H1 (cell line): Measurements from ENCODE around the gene PSTK. TPM values are rescaled to one million over a fixed set of nuclear protein-coding genes. Genes with fewer than 3 reads are reported as not detected.

Source experiments
- CTCF ChIA-PET: fragments of 300-600 bp; sonication (Branson Sonifier 250); formaldehyde crosslinking; loops from one replicate; lab custom pipeline; 2021; ENCODE audit not compliant: partially characterized antibody; lab: Charles Lee
- POLR2A ChIA-PET: fragments of 300-600 bp; sonication (Branson Sonifier 250); formaldehyde crosslinking; loops from one replicate; lab custom pipeline; 2021; ENCODE audit warnings: inconsistent platforms; ENCODE audit not compliant: partially characterized antibody; lab: Charles Lee
- DNase-seq, 2 experiments: peaks; one replicate each; pipeline versions ENCODE4 v3.0.0 to v3.0.0-alpha.2; 2010 to 2022; ENCODE audit warnings: low spot score in 2 of 2, low read depth in 1 of 2, mixed read lengths in 1 of 2
- FAIRE-seq: peaks from 2 replicates; lab custom pipeline; 2011; peaks lifted over from hg19 to GRCh38; lab: Jason Lieb, UNC
- H2AFZ ChIP-seq: 2 replicates; pipeline ENCODE4 v1.8.1; 2012; ENCODE audit warnings: low read length, inconsistent platforms
- H2AK5ac ChIP-seq: 2 replicates; pipeline ENCODE4 v1.6.1; 2013; ENCODE audit warnings: low read depth, low read length
- H2BK120ac ChIP-seq: replicated peaks from 2 replicates; pipeline ENCODE3; 2013; ENCODE audit warnings: low read depth, low read length, inconsistent platforms
- H2BK12ac ChIP-seq: 2 replicates; pipeline ENCODE4 v1.6.1; 2013; ENCODE audit warnings: low read depth, low read length
- H2BK15ac ChIP-seq: 2 replicates; pipeline ENCODE4 v1.6.1; 2013; ENCODE audit warnings: low read length
- H2BK20ac ChIP-seq: 2 replicates; pipeline ENCODE4 v1.6.1; 2013; ENCODE audit warnings: low read length
- H2BK5ac ChIP-seq: 2 replicates; pipeline ENCODE4 v1.6.1; 2013; ENCODE audit warnings: low read depth, low read length
- H3K14ac ChIP-seq: 2 replicates; pipeline ENCODE4 v1.6.1; 2013; ENCODE audit warnings: inconsistent platforms; ENCODE audit not compliant: insufficient read length
- H3K18ac ChIP-seq: 2 replicates; pipeline ENCODE4 v1.6.1; 2013; ENCODE audit warnings: low read length; ENCODE audit errors: extremely low read depth
- H3K23ac ChIP-seq: 2 replicates; pipeline ENCODE4 v1.6.1; 2013; ENCODE audit warnings: inconsistent platforms; ENCODE audit not compliant: insufficient read length
- H3K23me2 ChIP-seq: 2 replicates; pipeline ENCODE4 v1.6.1; 2013; ENCODE audit warnings: low read depth, low read length
- H3K27ac ChIP-seq: 2 replicates; pipeline ENCODE4 v1.6.1; 2011; ENCODE audit warnings: low read depth, low read length, inconsistent platforms
- H3K27me3 ChIP-seq, 4 experiments: replicated peaks in 1 of 4; 1 replicate in 1 of 4; 2 replicates in 3 of 4; pipeline versions ENCODE4 v1.6.1 to v1.8.1; 2011 to 2013; ENCODE audit warnings: low read length in 3 of 4, mild to moderate bottlenecking in 3 of 4, inconsistent platforms in 2 of 4, mixed read lengths in 2 of 4, moderate library complexity in 1 of 4; ENCODE audit not compliant: control insufficient read depth in 3 of 4, insufficient read depth in 3 of 4; ENCODE audit errors: extremely low read depth in 1 of 4
- H3K36me3 ChIP-seq, 4 experiments: 2 replicates each; pipeline versions ENCODE4 v1.6.1 to v1.8.1; 2011 to 2013; ENCODE audit warnings: mild to moderate bottlenecking in 4 of 4, low read length in 3 of 4, moderate library complexity in 2 of 4, control low read depth in 1 of 4, inconsistent platforms in 1 of 4; ENCODE audit not compliant: insufficient read depth in 4 of 4, control insufficient read depth in 2 of 4
- H3K4ac ChIP-seq: replicated peaks from 2 replicates; pipeline ENCODE3; 2013; ENCODE audit warnings: low read length, low read depth, mixed read lengths, inconsistent platforms; ENCODE audit not compliant: insufficient read length
- H3K4me1 ChIP-seq, 4 experiments: replicated peaks in 1 of 4; 1 replicate in 1 of 4; 2 replicates in 3 of 4; pipeline versions ENCODE4 v1.6.1 to v1.8.1; 2011 to 2013; ENCODE audit warnings: low read length in 3 of 4, inconsistent platforms in 2 of 4, mixed read lengths in 1 of 4; ENCODE audit not compliant: insufficient read depth in 4 of 4, control insufficient read depth in 3 of 4
- H3K4me2 ChIP-seq, 2 experiments: 2 replicates each; pipeline versions ENCODE4 v1.6.1 to v1.8.1; 2011 to 2013; ENCODE audit warnings: low read depth in 2 of 2, low read length in 2 of 2, control low read depth in 1 of 2, inconsistent platforms in 1 of 2, mild to moderate bottlenecking in 1 of 2; ENCODE audit not compliant: insufficient read depth in 1 of 2
- H3K4me3 ChIP-seq, 4 experiments: fragments of 200-600, 300-600 bp in 1 of 4; sonication (generic), shearing (Covaris generic), sonication (Bioruptor Twin) in 1 of 4; 2 replicates each; pipeline versions ENCODE4 v1.5.1 to v1.8.1; 2011 to 2016; ENCODE audit warnings: low read length in 4 of 4, low read depth in 3 of 4, control low read depth in 2 of 4, inconsistent platforms in 2 of 4, mild to moderate bottlenecking in 2 of 4, mixed read lengths in 1 of 4, moderate library complexity in 1 of 4; ENCODE audit not compliant: insufficient read depth in 2 of 4; ENCODE audit errors: extremely low read depth in 1 of 4
- H3K56ac ChIP-seq: replicated peaks from 2 replicates; pipeline ENCODE3; 2013; ENCODE audit warnings: low read depth, mild to moderate bottlenecking, mixed read lengths, low read length, inconsistent platforms; ENCODE audit not compliant: insufficient read length
- H3K79me1 ChIP-seq: 2 replicates; pipeline ENCODE4 v1.6.1; 2013; ENCODE audit warnings: low read depth, low read length, control low read depth
- H3K79me2 ChIP-seq, 2 experiments: 2 replicates each; pipeline versions ENCODE4 v1.6.1 to v1.8.1; 2012 to 2013; ENCODE audit warnings: low read length in 2 of 2, mild to moderate bottlenecking in 2 of 2, inconsistent platforms in 1 of 2; ENCODE audit not compliant: insufficient read depth in 2 of 2, control insufficient read depth in 1 of 2
- H3K9ac ChIP-seq, 4 experiments: replicated peaks in 1 of 4; 1 replicate in 1 of 4; 2 replicates in 3 of 4; pipeline versions ENCODE4 v1.6.1 to v1.8.1; 2011 to 2013; ENCODE audit warnings: low read depth in 3 of 4, low read length in 3 of 4, control low read depth in 2 of 4, mild to moderate bottlenecking in 2 of 4, moderate library complexity in 2 of 4, inconsistent platforms in 1 of 4; ENCODE audit errors: extremely low read depth in 1 of 4
- H3K9me3 ChIP-seq, 2 experiments: 2 replicates each; pipeline versions ENCODE4 v1.6.1 to v1.8.1; 2012 to 2013; ENCODE audit warnings: mild to moderate bottlenecking in 2 of 2, moderate library complexity in 2 of 2, control low read depth in 1 of 2, inconsistent platforms in 1 of 2, low read depth in 1 of 2, low read length in 1 of 2, mixed read lengths in 1 of 2; ENCODE audit not compliant: insufficient read depth in 2 of 2
- H4K20me1 ChIP-seq, 2 experiments: replicated peaks in 1 of 2; 2 replicates each; pipeline versions ENCODE3 to v1.8.1; 2011 to 2013; ENCODE audit warnings: inconsistent platforms in 2 of 2, low read length in 2 of 2, mild to moderate bottlenecking in 1 of 2; ENCODE audit not compliant: insufficient read depth in 2 of 2, control insufficient read depth in 1 of 2
- H4K5ac ChIP-seq: 2 replicates; pipeline ENCODE4 v1.6.1; 2013; ENCODE audit warnings: low read length, low read depth, mixed read lengths, inconsistent platforms; ENCODE audit not compliant: insufficient read length
- H4K8ac ChIP-seq: 2 replicates; pipeline ENCODE4 v1.8.0; 2013; ENCODE audit warnings: mild to moderate bottlenecking, moderate library complexity, low read length, inconsistent platforms; ENCODE audit not compliant: insufficient read depth; ENCODE audit errors: extremely low read depth
- H4K91ac ChIP-seq: replicated peaks from 2 replicates; pipeline ENCODE3; 2013; ENCODE audit warnings: low read length, mixed read lengths, inconsistent platforms; ENCODE audit not compliant: insufficient read length
- RXRA ChIP-seq: IDR thresholded peaks from 2 replicates; pipeline ENCODE4 v1.6.1; 2011; ENCODE audit warnings: low read depth, mild to moderate bottlenecking, low read length, moderate library complexity; ENCODE audit not compliant: insufficient read depth
- WGBS, 2 experiments: shearing (Covaris generic) in 1 of 2; methylation state at CpG; one replicate each; pipeline versions ENCODE4 v1.1.6 to v1.1.7; 2013 to 2015; ENCODE audit warnings: low lambda C conversion rate in 2 of 2, mixed read lengths in 2 of 2, inconsistent platforms in 1 of 2, low coverage in 1 of 2, missing lambda C conversion rate in 1 of 2; ENCODE audit not compliant: insufficient replicate concordance in 2 of 2, insufficient coverage in 1 of 2, insufficient read length in 1 of 2; ENCODE audit errors: extremely low coverage in 1 of 2, missing lambda C conversion rate in 1 of 2; 5-methylcytosine and 5-hydroxymethylcytosine counted together
- polyA plus RNA-seq, 7 experiments: library from polyadenylated mRNA; depleted of rRNA in 3 of 7; stranded (reverse) in 5 of 7; unstranded in 2 of 7; fragments of >200 nt in 5 of 7; fragments of 200-250 nt in 2 of 7; gene quantifications; 1 replicate in 5 of 7; 2 replicates in 1 of 7; 4 replicates in 1 of 7; pipeline versions ENCODE4 v1.2.1 to v1.2.3, GENCODE V29; 2011 to 2013; ENCODE audit warnings: missing spikeins in 2 of 7, mixed read lengths in 2 of 7
- total RNA-seq: library from RNA; stranded (reverse); fragmentation: NEBNext Ultra II Directional; extraction: Animal tissue kit (Norgen Biotek cat#: 25700); gene quantifications from 2 replicates; pipeline ENCODE4 v1.2.1, GENCODE V29; 2021
- TF ChIP-seq, protein P1 (sequence below): IDR thresholded peaks from 2 replicates; pipeline ENCODE4 v1.6.1; 2012; ENCODE audit warnings: inconsistent platforms

PSTK gene
- total and polyA plus RNA-seq, 2 of the 8 experiments (the other 6 are each of a cell fraction or from before 2014, with no cell fraction given): 4.4 to 6.6 TPM

DNA sequence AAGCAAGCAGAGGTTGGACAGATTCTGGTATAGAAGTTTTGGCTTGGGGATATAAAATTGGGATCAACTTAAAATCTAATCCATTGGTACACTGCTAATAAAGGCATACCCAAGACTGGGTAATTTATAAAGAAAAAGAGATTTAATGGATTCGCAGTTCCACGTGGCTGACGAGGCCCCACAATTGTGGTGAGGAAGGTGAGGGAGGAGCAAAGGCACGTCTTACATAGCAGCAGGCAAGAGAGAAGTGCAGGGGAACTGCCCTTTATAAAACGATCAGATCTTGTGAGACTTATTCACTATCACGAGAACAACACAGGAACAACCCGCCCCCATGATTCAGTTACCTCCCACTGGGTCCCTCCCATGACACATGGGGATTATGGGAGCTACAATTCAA lies 38.3 kb downstream of the PSTK start:
- Histone ChIP-seq H3K4me2 (no peak overlapping the region; a peak in 1 of 4 replicates), H3K27ac (no peak overlapping the region), H3K9me3 (no peaks in the 10 kb centered on the region), H3K56ac (peak overlapping the region; percentile 30), H3K14ac (no peak overlapping the region), H3K23me2 (no peaks in the 10 kb centered on the region), H3K79me2 (0 out of 4 replicates have a peak, but pooled peaks cover 0 to 3% of the 10 kb centered on the region in 2 experiments), H2BK20ac (0 out of 2 replicates have a peak overlapping the region, but pooled peaks have one; percentile 6), H3K27me3 (peaks cover 0 to 3% (median 1%) of the 10 kb centered on the region in 4 experiments; a peak in 4 of 7 replicates), H4K8ac (no peak overlapping the region), H2AFZ (no peak overlapping the region), H3K4me3 (peak overlapping the region in 1 of 4 experiments; percentile 36; a peak in 1 of 8 replicates), H3K4me1 (peaks cover 6 to 13% (median 12%) of the 10 kb centered on the region in 4 experiments; a peak in 6 of 7 replicates), H4K20me1 (no peaks in the 10 kb centered on the region), H3K4ac (no peak overlapping the region), H2BK15ac (no peak overlapping the region), H3K18ac (peak overlapping the region; percentile 24; the same call in 1 of the 2 replicates), H3K9ac (no peak overlapping the region), H3K36me3 (no peaks in the 10 kb centered on the region; a peak in 1 of 8 replicates), H2AK5ac (no peak overlapping the region), H2BK12ac (no peak overlapping the region), H2BK5ac (no peak overlapping the region; the same call in 1 of the 2 replicates), H3K23ac (no peak overlapping the region), H4K5ac (no peak overlapping the region), H4K91ac (peak overlapping the region; percentile 73), H2BK120ac (peak overlapping the region; percentile 94), H3K79me1 (no peaks in the 10 kb centered on the region)
- FAIRE-seq (no peak), DNase-seq (no peak)
- WGBS, 2 experiments: 67% methylated on average over 7 of the region's 7 CpGs; no CpG with 5 or more reads in 1 of the 2 experiments
- ChIA-PET CTCF (interaction anchor here (0.9 to 1.6 kb wide), 2 partner anchors 37 to 1495 kb away, joined by 3 to 6 read pairs; no protein-coding TSS in a partner anchor), POLR2A (interaction anchor here (1.0 to 4.3 kb wide), 2 partner anchors 9 to 38 kb away, joined by 3 to 25 read pairs; partner anchors contain the start of genes ACADSB, IKZF5 and PSTK)
- TF ChIP-seq, protein P1, sequence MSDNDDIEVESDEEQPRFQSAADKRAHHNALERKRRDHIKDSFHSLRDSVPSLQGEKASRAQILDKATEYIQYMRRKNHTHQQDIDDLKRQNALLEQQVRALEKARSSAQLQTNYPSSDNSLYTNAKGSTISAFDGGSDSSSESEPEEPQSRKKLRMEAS: peak; percentile 52; the same call in 1 of the 2 replicates
- TF ChIP-seq RXRA: no peak
